Measurements from ENCODE around the gene TMEM156.
"Not testable (repeated sequence)": the region's sequence is repeated elsewhere in the genome, so short reads cannot be mapped to it uniquely, and the experiment has no call there.

Gene TMEM156

GRCh38 chr4:38979081-38979480 is 53.1 kb downstream of the TMEM156 start:
- TF ChIP-seq CTCF (IDR thresholded peaks at IDR 0.05; ENCODE audit: low read depth, low read length, missing control alignments) = no peak
- DNase-seq (ENCODE audit: low read depth) = no peak
- H3K4me3 ChIP-seq (ENCODE audit: low read depth, low read length) = no peak overlapping the region

- no peak overlapping the region for H3K4me3 ChIP-seq (ENCODE audit: low read depth, low read length)
- DNase-seq (ENCODE audit: low read depth) = no peak
- TF ChIP-seq CTCF (IDR thresholded peaks at IDR 0.05; ENCODE audit: low read depth, low read length, missing control alignments) = no peak
Measured at GRCh38 chr4:38976308-38976707, 55.9 kb downstream of the TMEM156 start.

GRCh38 chr4:38968668-38969067 is 63.5 kb downstream of the TMEM156 start:
- H3K4me3 ChIP-seq (ENCODE audit: low read depth, low read length) = no peak overlapping the region
- TF ChIP-seq CTCF (IDR thresholded peaks at IDR 0.05; ENCODE audit: low read depth, low read length, missing control alignments) = no peak
- no peak for DNase-seq (ENCODE audit: low read depth)

GRCh38 chr4:38967260-38968095 is 64.7 kb downstream of the TMEM156 start:
- no peak for TF ChIP-seq CTCF (IDR thresholded peaks at IDR 0.05; ENCODE audit: low read depth, low read length, missing control alignments)
- DNase-seq (ENCODE audit: low read depth) = no peak
- no peak overlapping the region for H3K4me3 ChIP-seq (ENCODE audit: low read depth, low read length)

GRCh38 chr4:38965866-38966265 is 66.3 kb downstream of the TMEM156 start:
- TF ChIP-seq CTCF (IDR thresholded peaks at IDR 0.05; ENCODE audit: low read depth, low read length, missing control alignments) = no peak
- no peak for DNase-seq (ENCODE audit: low read depth)
- H3K4me3 ChIP-seq (ENCODE audit: low read depth, low read length) = no peak overlapping the region

GRCh38 chr4:38964942-38965775 is 67.0 kb downstream of the TMEM156 start:
- TF ChIP-seq CTCF (IDR thresholded peaks at IDR 0.05; ENCODE audit: low read depth, low read length, missing control alignments) = no peak
- no peak for DNase-seq (ENCODE audit: low read depth)
- no peak overlapping the region for H3K4me3 ChIP-seq (ENCODE audit: low read depth, low read length)

GRCh38 chr4:38959248-38959647 is 73.0 kb downstream of the TMEM156 start:
- not testable (repeated sequence) for H3K4me3 ChIP-seq (ENCODE audit: low read depth, low read length); DNase-seq (ENCODE audit: low read depth)

All from GM12864 (cell line).